CD4-positive, alpha-beta T cell treated with Interleukin-15 for 4 hours (primary cell): ENCODE results near the gene ZNF175.

Source experiments
- DNase-seq: peaks from one replicate; pipeline ENCODE4 v3.0.0-alpha.2; 2020; ENCODE audit warnings: low spot score

Gene ZNF175

GRCh38 chr19:51632126-51632525, 61.0 kb downstream of the ZNF175 start:
- DNase-seq: no peak

- no peak for DNase-seq
Observed at GRCh38 chr19:51637362-51637978, 66.4 kb downstream of the ZNF175 start.

GRCh38 chr19:51639916-51640315, 68.8 kb downstream of the ZNF175 start:
- DNase-seq: no peak

- DNase-seq: no peak
Observed at GRCh38 chr19:51640386-51640785, 69.3 kb downstream of the ZNF175 start.

DNA sequence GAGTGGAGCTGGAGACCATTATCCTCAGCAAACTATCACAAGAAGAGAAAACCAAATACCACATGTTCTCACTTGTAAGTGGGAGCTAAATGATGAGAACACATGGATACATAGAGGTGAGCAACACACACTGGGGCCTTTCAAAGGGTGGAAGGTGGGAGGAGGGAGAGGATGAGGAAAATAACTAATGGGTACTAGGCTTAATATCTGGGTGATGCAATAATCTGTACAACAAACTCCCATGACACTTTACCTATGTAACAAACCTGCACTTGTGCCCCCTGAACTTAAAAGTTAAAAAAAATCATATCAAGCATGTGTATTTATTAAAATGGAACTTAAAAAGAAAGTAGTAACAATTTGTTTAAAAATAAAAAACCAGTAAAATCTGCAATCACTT, 70.6 kb downstream of the ZNF175 start:
- no peak for DNase-seq
